ENCODE results near the gene MEF2D.

MEF2D gene

DNA sequence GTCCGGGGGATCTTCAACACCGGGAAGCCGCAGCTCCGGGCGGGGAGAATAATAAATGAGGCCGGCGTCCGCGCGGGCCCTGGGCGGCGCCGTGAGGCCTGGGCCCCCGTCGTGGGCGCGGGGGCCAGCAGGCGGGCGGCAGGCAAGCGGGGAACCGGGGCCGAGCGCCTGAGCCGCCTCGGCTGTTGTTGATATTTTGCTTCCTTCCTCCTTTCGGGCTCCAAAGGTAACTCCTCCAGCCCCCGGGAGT, at the start of gene MEF2D:
Gene MEF2D, minus strand, starts transcription at position 233 of the 250 bp plus-strand sequence. CDS start 17,483 bp downstream, outside the sequence.
- DNase-seq, result no peak

DNA sequence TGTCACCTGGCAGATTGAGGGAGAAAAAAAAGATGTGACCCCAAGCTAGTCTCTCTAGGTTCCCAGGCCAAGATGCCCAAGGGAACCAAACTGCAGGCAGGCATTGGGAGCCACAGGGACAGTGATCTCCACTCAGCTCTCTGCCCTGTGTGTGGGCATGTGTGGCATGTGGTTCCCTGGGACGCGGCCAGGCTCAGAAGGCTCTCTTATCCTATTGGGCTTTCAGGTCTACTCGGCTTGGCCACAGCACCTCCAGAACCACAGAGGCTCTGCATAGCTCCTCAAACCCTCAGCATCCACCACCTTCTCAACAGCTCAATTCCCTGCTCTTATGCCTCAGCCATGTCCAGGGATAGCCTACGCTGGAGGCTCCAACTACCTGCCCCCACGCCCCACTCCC, 49.8 kb upstream of the MEF2D start:
- no peak for DNase-seq

DNA sequence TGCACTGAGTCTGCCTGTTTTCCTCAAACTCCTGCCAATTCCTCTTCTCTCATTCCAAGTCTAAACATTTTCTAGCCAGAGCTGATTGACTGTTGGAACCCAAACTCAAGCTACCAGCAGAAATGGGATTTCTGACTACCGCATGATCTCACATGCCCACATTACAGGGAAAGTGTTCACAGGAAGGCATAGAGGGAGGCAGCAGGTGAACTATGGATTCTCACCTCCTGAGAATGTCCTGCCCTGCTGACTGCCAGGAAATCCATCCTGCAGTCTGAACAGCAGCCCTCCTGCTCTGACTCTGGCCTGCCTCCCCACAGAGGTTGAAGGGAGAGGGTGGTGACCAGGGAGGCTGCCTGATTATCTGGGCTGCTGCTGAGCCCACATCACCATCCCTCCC, 49.3 kb upstream of the MEF2D start:
- DNase-seq, result no peak

DNA sequence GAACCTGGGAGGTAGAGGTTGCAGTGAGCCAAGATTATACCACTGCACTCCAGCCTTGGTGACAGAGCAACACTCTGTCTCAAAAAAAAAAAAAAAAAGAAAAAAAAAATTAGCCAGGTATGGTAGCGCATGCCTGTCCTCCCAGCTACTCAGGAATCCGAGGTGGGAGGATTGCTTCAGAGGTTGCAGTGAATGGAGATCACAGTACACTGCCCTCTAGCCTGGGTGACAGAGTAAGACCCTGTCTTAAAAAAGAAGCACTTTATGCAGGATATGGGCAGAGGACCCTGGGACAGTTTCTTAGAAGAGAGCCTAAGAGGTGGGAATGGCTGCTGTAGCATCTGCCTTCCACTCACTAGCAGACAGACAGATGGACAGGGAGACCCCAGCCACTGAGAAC, 48.8 kb upstream of the MEF2D start:
- DNase-seq, result no peak

DNA sequence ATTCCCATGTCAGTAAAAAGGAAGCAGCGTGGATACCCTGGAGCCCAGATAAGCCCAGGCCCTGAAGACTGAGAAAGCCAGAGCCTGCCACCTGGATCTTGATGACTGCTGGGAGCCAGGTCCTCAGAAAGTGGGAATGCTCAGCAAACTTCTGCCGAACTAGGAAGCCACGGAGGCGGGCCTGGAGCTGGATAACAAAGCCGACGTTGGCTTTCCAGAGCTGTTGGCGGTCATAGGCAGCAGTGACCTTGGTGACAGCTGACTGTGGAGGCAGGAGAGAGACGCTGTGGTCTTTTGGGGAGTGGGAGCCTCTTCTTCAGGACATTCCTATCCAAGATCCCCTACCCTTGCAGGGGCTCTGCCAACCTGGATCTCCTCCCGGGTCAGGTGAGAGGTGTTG, 47.4 kb upstream of the MEF2D start:
- no peak for DNase-seq

DNA sequence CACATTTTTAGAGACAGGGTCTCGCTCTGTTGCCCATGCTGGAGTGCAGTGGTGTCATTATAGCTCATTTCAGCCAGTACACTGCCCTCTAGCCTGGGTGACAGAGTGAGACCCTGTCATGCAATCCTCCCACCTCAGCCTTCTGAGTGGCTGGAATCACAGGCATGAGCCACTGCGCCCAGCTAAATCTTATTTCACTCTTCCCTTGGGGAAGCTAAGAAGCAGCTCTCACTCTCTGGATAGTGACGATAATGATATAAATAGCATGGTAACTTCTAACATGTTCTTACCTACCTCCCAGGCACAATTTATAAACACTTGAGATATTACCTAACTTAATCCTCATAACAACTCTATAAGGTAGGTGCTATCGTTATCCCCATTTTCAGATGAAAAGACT, 46.9 kb upstream of the MEF2D start:
- DNase-seq, result no peak

DNA sequence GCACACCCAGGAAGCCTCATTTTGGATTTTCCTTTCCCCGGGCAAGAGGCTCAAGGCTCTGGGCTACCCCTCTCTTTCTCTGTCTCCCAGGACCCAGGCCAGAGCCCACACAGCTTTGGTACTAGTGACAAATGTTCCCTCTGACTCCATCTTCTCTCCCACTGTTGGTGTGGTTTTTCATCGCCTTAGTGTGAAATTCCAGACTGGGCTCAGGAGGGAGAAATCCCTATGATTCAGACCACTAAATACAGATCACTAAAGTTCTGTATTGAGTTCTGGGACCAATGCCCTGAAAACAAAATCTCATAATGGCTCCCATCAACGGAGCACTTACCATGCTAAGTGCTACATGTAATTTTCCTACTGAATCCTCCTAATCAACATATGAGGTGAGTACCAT, 45.7 kb upstream of the MEF2D start:
- DNase-seq, result no peak

DNA sequence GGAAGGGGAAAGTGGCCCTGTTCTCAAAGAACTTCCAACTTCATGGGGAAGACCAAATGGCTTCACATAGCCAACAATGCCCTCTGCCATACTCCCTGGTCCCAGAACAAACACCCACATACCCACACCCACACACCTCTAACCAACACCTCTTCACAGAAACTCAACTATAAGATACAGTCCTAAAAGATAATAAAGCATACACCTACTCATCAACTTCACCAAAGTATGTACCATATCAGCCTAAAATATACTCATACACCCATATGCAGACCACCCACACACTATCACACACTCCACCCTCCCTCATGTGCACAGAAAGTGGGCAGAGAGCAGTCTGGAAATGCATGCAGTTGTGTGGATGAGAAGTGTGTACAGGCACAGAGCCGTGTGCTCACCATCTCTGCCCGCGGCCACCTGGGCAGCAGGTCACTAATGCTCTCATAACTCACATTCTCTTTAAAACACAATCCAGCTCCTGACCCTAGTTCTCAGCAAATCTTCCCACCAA, 44.1 kb upstream of the MEF2D start:
- no peak for DNase-seq

DNA sequence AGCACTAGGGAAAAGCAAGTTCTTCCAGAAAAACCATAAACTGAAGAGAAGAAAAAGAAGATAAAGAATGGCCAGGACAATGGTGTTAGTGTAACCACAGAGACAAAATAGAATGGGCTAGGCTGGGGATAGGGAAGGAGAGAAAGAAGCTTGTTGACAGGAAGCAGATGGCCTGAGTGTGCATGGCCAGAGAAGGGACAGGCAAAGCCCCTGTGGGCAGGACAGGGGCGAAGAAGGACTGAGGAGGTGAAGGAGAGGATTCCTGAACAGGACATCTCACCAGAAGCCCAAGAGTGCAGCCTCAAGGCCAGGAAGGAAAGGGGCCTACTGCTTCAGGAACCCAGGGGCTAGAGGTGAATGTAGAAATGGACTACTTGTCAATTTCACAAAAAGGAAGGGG, 42.5 kb upstream of the MEF2D start:
- no peak for DNase-seq

DNA sequence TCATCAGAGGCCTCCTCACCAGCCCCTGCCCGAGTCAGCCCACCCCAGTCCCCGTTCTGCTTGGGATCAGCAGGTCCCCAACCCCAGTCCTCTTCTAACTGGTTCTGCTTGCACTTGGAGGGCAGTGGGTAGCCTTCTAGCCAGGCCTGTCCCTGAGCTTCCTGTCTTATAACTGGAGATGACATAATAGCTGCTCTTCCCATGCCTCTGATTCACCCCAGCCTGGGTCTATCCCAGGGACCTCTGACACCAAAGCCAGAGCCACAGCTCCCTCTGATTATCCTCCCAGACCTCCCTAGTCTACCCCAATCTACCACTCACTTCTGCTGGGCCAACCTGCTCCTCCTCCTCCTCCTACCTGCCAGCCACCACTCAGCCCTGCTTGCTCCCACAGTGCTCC, 40.4 kb upstream of the MEF2D start:
- DNase-seq, result no peak

DNA sequence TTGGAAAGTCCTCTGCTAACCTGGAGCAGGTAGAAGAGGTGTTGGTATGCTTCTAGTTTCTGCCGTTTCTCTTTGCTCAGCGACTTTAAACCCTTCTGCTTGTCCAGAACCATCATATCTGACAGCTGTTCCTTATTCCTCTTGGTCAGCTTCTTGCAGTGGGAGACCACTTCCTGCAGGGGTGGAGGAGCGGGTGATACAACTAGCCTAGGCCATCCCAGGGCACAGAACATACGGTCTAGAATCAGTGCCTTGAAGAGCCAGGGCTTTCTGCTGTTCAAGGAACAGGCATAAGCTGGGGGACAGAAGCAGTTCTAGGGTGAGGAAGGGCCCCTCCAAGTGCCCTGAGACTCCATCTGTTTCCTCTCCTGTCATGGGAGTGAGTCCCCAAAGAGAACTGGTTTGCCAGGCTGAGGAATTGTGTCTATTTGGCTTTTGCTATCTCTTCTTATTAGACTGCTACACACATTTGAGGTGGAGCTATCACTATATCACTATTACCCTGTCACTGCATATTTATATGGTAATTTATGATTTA, 39.3 kb upstream of the MEF2D start:
- DNase-seq, result no peak

DNA sequence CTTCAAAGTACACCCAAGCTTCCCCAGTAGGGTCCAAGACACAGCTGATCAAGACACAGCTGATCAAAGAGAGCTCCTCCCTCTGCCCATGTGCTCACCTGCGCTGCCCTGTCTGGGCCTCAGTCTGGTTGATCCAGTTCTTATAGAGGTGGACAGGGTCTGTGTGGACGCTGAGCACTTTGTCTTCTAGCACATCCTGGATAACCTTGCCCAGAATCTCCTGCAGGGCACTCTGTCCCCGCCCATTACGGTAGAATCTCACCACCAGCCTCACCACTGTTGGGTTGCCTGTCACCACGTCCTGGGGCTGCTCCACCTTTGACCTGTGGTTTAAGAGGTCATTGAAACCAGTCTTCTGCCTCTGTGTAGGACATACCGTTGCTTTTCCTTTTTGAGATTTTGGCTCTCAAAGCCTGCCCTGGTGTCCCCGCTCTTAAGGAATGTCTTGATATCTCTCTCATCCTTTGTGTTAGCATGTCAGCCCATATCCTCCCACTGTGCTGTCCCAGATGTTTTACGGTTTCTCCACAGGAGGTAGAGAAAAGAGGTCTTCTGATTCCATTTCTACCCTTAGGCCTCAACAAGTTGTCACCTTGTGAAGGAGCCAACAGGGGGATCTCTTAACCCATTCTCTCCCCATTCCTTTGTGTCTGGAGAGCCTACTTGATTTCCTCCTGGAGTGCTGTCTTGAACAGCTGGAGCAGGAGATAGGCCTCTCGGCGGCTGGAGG, 38.3 kb upstream of the MEF2D start:
- no peak for DNase-seq

DNA sequence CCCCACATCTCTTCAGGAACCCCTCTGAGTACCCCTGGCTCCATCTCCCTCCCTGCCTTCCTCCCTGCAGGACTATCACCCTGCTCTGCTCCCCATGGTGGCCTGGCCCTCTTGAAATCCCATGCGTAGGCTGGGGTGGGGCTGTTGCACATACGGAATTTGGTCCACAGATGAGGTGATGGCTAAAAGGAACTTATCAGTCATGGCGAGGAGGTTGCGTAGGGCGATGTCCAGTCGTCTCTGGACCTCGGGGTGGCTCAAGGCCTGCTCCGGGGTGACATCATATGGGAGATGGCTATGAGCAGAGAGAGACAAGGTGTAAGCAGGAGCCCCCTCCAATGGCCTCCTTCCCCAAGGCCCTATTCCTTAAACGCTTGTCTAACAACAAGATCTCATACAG, 36.5 kb upstream of the MEF2D start:
- no peak for DNase-seq

DNA sequence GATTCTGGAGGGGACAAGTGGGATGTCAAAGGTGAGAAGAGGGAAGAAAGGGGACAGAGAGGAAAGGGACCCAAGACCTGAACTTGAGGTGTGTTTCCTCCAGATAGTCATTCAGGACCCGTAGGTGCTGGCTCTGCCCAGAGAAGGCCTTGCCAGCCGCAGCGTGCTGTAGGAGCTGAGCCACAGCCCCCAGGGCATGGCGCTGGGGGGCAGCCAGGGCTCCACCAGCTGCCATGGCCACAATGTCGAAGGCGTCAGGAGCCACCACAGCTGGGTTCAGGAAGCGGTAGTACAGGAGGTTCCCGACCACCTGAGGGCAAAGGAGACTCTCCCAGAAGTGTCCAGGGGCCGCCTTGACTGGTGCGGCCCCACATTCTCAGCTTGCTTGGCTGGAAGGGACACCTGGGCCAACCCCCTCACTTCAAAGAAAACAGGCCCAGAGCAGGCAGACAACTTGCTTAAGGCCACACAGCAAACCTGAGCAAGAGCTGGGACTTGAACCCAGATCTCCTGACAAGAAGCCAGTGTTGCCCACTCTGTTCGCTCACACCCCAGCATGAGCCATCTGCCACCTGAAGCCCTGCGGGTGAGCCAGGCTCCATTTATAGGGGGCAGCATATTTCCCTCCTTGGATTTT, 34.0 kb upstream of the MEF2D start:
- DNase-seq, result no peak

DNA sequence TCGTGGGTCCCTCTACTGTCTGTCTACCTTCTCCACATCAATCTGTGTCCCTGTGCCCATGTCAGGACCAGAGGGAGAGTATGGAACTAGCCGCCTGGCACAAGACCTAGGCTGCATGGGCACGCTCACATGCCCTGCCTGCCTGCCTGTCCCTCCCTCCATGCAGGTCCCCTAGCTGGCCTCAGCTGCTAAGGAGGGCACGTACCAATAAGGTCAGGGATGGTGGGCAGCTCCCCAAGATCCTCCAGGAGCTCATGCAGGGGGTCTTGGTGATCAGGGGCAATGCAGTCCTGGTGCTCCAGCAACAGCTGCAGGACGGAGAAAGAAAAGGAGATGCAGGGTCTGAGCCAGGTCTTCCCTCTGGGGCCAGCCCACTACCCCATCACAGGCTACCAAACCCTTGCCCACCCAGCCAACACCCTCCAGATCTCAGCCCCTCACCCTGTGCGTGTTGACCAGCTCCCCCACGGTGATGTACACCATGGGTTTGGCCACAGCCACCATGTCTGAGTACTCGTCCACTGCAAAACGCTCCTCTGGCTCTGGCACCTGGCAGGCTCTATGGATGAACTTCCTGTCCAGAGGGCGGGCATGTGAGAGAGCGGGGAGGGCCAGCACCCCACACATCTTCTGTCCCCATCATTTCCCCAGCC, 33.1 kb upstream of the MEF2D start:
- DNase-seq, result no peak

DNA sequence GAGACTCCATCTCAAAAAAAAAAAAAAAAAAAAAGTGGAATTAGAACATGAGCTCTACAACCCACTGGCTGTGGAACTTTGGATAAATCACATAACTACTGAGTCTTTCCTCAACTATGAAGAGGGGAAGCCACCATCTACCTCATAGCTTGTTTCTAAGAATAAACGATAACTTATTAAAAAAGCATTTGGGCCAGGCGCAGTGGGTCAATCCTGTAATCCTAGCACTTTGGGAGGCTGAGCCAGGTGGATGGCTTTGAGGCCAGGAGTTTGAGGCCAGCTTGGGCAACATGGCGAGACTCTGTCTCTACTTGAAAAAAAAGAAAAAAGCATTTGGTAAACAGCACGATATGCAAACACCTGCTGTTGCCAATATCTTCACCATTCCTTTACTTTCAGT, 31.8 kb upstream of the MEF2D start:
- no peak for DNase-seq

DNA sequence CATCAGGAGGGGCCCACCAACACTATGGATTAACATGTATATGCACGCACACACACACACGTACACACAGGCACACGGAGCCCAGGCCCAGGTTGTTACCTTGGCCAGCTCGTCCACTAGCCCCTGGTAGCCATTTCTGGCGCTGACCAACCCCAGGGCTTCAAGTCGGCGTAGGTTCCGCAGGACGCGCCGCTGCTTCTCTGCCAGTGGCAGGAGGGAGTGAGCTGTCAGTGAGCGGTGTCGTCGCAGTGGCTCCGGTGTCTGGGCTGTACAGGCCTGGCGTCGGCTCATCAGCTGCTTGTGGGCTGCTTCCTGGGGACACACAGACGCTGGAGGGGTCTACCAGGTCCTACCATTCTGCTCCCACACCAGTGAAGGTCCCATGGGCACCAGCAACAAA, 29.4 kb upstream of the MEF2D start:
- no peak for DNase-seq

DNA sequence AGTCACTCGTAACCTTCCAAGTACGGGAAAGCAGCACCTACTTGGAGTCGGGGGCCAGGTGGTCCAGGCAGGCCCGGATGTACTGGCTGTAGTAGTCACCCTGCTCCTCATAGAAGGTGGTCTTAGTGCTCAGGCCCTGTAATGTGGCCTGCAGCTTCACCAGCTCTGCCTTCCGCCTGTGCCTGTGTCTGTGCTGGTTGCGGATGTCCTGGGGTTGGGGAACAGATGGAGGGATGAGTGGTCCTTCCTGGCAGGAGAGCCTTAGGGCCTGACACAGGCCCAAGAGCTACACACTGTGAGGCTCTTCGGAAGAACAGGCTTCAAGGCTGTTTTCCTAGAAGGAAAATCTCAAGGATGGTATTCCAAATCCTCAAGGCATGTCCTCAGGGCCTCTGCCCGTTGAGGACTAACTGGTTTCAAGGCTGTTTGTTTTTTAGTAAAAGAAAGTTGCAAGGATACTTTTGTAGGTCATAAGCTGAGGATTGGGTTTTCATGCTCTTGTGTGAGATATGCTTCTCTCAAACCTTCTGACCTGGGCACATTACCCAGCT, 28.4 kb upstream of the MEF2D start:
- no peak for DNase-seq

DNA sequence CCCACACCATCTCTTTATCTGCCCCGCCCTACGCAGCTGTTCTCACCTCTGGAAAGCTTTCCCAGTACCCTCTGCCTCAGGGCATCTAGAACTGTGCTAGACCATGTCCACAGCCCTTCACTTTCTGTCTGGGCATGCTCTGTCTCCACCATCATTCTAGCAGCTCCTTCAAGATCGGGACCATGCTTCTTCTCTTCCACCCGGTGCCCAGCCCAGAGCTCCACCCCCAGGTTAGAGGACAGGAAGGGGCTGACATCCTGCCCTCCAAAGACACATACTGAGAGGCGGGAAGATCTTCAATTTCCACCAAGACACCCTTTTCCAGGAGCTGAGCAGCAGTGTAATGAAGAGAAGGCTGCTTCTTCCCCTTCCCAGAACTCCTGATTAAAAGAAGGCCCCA, 27.7 kb upstream of the MEF2D start:
- DNase-seq, result no peak

DNA sequence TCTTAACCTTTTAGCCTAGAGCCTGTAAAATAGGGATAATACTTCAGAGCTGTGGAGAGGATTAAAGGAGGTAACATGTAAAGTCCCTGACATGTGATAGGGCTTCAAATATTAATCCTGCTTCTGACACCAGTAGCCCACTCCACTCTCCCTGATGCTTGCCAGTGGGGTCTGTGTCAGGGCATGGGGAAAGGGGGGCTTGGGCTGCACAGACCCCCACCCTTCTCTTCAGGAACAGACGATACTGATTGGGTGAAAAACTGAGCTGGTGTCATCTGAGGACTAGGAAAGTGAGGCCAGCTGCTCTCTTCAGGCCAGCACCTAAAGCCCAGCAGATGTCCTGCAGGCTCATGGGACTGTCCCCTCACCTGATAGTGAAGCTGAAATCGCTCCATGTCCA, 27.0 kb upstream of the MEF2D start:
- DNase-seq, result no peak

DNA sequence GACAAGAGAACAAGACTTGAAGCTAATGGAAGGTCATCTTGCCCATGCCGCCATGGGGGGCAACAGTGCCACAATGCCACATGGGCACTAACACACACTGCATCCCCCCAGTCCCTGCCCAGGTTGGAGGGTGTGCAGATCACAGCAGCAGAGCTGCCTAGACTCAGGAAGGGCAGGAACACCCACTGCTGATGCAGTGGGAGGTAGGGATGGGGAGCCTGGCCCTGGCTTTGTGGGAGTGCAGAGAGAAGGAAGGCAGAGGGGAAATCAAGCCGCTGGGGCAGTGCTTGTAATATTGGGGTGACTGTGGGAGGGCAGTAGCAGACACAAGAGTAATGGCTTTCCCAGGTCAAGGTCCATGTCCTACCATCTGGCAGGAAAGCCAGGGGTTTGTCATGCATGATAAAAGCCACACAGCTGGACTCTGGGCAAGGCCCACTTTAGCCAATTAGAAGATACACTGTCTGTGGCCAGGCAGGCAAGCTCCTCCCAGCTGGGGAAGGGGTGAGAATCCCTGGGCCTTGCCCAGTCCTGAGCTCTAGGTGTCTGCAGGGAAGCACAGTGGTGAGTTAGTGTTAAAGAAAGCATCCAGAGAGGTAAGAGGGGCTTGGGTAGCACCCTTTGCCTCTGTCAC, 25.4 kb upstream of the MEF2D start:
- no peak for DNase-seq

DNA sequence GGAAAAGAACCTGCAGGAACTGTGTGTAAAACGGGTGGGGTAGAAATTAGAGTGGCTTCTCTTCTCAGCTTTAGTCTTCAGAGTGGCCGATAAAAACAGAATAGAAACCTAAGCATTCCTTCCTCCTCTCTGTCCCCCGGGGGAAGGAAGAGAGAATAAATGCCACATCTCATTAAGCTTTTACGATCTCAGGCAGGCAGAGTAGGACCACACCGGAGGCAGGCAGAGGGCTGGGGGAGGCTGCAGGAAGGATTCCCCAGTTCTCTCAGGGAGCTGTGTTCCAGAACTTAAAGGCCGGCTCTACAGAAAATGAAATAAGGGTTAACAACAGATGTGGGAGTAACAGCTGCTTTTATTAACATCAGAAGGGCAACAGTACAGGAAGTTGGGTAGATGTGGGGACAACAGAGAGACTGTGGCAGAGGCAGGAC, 24.5 kb upstream of the MEF2D start:
- no peak for DNase-seq

DNA sequence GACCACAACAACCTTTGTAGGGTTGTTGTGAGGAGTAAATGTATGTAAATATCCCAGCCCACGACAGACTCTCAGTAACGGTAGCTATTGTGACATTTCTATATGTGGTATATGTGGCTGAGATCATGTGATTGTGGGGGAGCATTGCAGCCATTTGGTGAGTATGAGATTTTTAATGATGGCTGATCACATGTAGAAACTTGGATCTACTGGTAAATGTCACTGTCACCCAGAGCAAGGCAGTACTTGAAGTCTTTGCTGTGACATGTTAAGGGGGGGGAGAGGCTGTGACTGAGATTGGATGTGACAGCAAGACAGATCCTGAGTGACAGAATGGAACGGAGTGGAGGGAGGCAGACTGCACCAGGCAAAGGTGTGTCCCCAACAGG, 23.9 kb upstream of the MEF2D start:
- no peak for DNase-seq
